ENCODE data around the gene HOXA4. TPM values are rescaled to one million over a fixed set of nuclear protein-coding genes. Genes with fewer than 3 reads are reported as not detected.

HOXA4 gene
- total and polyA plus RNA-seq, 2 donors (not counting 1 experiment from before 2014, with no cell fraction given) = 0.33 to 3.6 TPM

DNA sequence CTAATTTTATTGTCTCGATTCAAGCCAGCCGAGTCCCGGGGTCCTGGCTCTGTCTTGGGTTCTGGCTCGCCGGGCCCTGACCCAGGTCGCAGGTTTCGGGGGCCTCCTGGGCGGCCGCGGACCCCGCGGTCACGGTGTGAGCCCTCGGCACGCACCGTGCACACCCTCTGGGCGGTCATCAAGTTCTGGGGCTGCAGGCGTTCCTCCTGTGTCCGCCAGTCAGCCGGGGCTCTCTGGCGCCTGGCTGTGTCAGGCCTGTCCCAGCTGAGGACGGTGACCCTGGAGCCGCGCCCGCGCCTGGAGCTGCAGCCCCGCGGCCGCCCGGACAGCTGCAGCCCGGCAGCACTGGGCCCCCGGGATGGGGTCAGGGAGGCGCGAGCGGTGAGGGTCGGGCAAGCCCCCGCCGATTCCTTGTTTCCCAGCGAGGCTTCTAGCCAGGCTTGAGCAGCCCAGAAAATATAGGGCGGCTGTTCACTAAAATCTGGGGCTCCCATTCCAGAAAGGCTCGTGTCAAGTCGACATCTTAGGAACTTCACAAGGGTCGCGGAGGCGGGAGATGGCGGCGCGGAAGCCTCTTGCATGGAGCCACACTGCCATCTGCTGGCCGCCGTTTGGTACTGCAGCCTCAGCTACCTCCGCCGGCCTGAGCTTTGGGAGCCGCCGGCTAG lies 30.1 kb upstream of the HOXA4 start:
- Histone ChIP-seq H3K27ac (ENCODE audit: insufficient read depth, low read length) (no peak overlapping the region), H3K27me3 (ENCODE audit: control insufficient read depth, insufficient read depth, low read length) (peaks cover 23% of the 10 kb centered on the region), H3K36me3 (ENCODE audit: control insufficient read depth, insufficient read depth, low read length) (no peaks in the 10 kb centered on the region), H3K4me2 (ENCODE audit: extremely low read depth, insufficient read depth, low read length) (peak overlapping the region; percentile 75), H3K4me1 (ENCODE audit: control insufficient read depth, extremely low read depth, insufficient read depth, low read length) (no peaks in the 10 kb centered on the region), H3K9ac (ENCODE audit: insufficient read depth, low read length) (peak overlapping the region; percentile 33), H2AFZ (ENCODE audit: low read length) (peak overlapping the region; percentile 75), H3K9me3 (ENCODE audit: control insufficient read depth, insufficient read depth, low read depth, low read length) (no peaks in the 10 kb centered on the region), H4K20me1 (ENCODE audit: control insufficient read depth, extremely low read depth, insufficient read depth, low read length) (no peaks in the 10 kb centered on the region), H3K79me2 (ENCODE audit: control insufficient read depth, insufficient read depth, low read length) (no peaks in the 10 kb centered on the region), H3K4me3 (replicated peaks in 1 of 4; ENCODE audit: control extremely low read depth in 1 of 4, insufficient read depth in 1 of 4, low read depth in 3 of 4, low read length in 4 of 4) (peak overlapping the region; percentile 39 to 74 (median 54))
- TF ChIP-seq, protein P1, sequence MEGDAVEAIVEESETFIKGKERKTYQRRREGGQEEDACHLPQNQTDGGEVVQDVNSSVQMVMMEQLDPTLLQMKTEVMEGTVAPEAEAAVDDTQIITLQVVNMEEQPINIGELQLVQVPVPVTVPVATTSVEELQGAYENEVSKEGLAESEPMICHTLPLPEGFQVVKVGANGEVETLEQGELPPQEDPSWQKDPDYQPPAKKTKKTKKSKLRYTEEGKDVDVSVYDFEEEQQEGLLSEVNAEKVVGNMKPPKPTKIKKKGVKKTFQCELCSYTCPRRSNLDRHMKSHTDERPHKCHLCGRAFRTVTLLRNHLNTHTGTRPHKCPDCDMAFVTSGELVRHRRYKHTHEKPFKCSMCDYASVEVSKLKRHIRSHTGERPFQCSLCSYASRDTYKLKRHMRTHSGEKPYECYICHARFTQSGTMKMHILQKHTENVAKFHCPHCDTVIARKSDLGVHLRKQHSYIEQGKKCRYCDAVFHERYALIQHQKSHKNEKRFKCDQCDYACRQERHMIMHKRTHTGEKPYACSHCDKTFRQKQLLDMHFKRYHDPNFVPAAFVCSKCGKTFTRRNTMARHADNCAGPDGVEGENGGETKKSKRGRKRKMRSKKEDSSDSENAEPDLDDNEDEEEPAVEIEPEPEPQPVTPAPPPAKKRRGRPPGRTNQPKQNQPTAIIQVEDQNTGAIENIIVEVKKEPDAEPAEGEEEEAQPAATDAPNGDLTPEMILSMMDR (conservative IDR thresholded peaks at IDR 0.05 in 1 of 2, IDR thresholded peaks at IDR 0.05 in 1 of 2; ENCODE audit: low read depth in 1 of 2, low read length in 2 of 2) = peak; percentile 79 to 84
- TF ChIP-seq EZH2 (IDR thresholded peaks at IDR 0.05; ENCODE audit: low read length, missing control alignments) = no peak
- DNase-seq (ENCODE audit: low read depth in 2 of 2) = peak; percentile 55 to 84

DNA sequence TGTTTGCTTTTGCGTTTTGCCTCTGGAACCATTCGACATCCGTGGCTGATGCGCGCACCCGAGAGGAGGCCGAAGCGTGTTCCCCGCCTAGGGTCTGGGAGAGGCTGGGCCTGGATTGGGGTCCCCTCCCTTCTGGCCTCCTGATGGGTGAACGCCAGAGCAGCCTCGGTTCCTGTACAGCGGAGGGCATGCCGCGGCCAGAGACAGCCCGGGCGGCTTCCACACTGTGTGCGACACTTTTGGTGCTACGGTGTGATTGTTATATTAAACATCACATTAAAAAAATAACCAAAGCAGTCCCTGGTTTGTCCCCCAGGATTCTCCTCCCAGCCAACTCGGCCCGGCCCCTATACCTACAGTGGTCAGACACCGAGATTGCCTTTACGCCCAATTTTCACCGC lies 29.6 kb upstream of the HOXA4 start:
- Histone ChIP-seq H3K4me3 (replicated peaks in 1 of 4; ENCODE audit: control extremely low read depth in 1 of 4, insufficient read depth in 1 of 4, low read depth in 3 of 4, low read length in 4 of 4) (peak overlapping the region in 1 of 4 experiments; percentile 74), H3K27me3 (ENCODE audit: control insufficient read depth, insufficient read depth, low read length) (peaks cover 18% of the 10 kb centered on the region), H3K27ac (ENCODE audit: insufficient read depth, low read length) (no peak overlapping the region)

DNA sequence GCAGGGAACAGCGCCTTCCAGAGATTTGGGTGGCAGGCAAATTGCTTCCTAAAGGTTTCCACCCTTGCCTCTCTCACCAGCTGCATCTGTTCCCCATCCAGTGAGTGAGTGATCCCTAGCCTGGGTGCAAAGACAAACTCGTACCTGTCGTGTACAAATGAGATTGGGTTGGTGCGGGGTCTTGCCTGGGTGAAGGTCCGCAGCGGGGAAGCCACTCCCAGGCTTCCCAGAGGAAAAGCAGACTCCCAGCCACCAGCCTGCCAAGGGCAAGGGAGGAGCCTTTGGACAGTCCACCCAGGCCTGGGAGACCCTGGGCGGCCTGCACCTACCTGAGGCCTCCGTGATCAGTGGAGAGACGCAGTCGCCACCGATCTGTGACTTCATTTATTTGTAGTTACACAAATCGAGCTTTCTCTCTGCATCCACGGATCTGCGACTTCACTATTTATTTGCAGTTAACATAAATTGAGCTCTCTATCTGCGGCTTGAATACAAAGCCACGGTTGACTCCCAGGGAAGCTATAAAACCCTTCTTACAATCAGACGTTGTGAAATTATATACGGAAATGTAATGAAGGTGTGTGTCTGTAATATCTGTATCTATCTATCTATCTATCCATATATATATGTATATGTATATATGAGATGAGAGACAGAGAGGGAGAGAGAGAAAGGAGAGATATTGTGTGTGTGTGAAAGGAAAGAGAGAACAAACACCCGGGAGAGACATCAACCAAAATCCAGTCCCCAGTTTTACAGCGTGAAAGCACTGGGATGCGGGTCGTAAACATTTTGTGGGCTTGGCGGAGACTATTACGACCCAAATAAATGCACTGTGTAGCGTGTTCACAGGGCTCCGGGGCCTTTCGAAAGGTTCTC lies 28.9 kb upstream of the HOXA4 start:
- H3K79me2 ChIP-seq (ENCODE audit: control insufficient read depth, insufficient read depth, low read length) = no peaks in the 10 kb centered on the region
- H2AFZ ChIP-seq (ENCODE audit: low read length) = no peak overlapping the region
- peaks cover 11% of the 10 kb centered on the region for H3K27me3 ChIP-seq (ENCODE audit: control insufficient read depth, insufficient read depth, low read length)
- no peak overlapping the region for H3K9ac ChIP-seq (ENCODE audit: insufficient read depth, low read length)
- H3K4me1 ChIP-seq (ENCODE audit: control insufficient read depth, extremely low read depth, insufficient read depth, low read length) = peaks cover 4% of the 10 kb centered on the region
- TF ChIP-seq, protein P1 (conservative IDR thresholded peaks at IDR 0.05 in 1 of 2, IDR thresholded peaks at IDR 0.05 in 1 of 2; ENCODE audit: low read depth in 1 of 2, low read length in 2 of 2) = no peak
- no peak for TF ChIP-seq EZH2 (IDR thresholded peaks at IDR 0.05; ENCODE audit: low read length, missing control alignments)
- no peak overlapping the region for H3K27ac ChIP-seq (ENCODE audit: insufficient read depth, low read length)
- DNase-seq (ENCODE audit: low read depth in 2 of 2) = no peak
- no peak overlapping the region for H3K4me2 ChIP-seq (ENCODE audit: extremely low read depth, insufficient read depth, low read length)
- no peak overlapping the region for H3K4me3 ChIP-seq (replicated peaks in 1 of 4; ENCODE audit: control extremely low read depth in 1 of 4, insufficient read depth in 1 of 4, low read depth in 3 of 4, low read length in 4 of 4)
- no peaks in the 10 kb centered on the region for H4K20me1 ChIP-seq (ENCODE audit: control insufficient read depth, extremely low read depth, insufficient read depth, low read length)
- no peaks in the 10 kb centered on the region for H3K9me3 ChIP-seq (ENCODE audit: control insufficient read depth, insufficient read depth, low read depth, low read length)
- H3K36me3 ChIP-seq (ENCODE audit: control insufficient read depth, insufficient read depth, low read length) = no peaks in the 10 kb centered on the region

More for the DNA sequence above, 29.6 kb upstream of the HOXA4 start:
- Histone ChIP-seq H3K4me1 (ENCODE audit: control insufficient read depth, extremely low read depth, insufficient read depth, low read length) (peaks cover 4% of the 10 kb centered on the region), H3K36me3 (ENCODE audit: control insufficient read depth, insufficient read depth, low read length) (no peaks in the 10 kb centered on the region), H3K4me2 (ENCODE audit: extremely low read depth, insufficient read depth, low read length) (peak overlapping the region; percentile 75), H3K9ac (ENCODE audit: insufficient read depth, low read length) (no peak overlapping the region), H2AFZ (ENCODE audit: low read length) (peak overlapping the region; percentile 44), H4K20me1 (ENCODE audit: control insufficient read depth, extremely low read depth, insufficient read depth, low read length) (no peaks in the 10 kb centered on the region), H3K79me2 (ENCODE audit: control insufficient read depth, insufficient read depth, low read length) (no peaks in the 10 kb centered on the region), H3K9me3 (ENCODE audit: control insufficient read depth, insufficient read depth, low read depth, low read length) (no peaks in the 10 kb centered on the region)
- DNase-seq (ENCODE audit: low read depth in 2 of 2) = no peak
- TF ChIP-seq, protein P1 (conservative IDR thresholded peaks at IDR 0.05 in 1 of 2, IDR thresholded peaks at IDR 0.05 in 1 of 2; ENCODE audit: low read depth in 1 of 2, low read length in 2 of 2) = no peak
- no peak for TF ChIP-seq EZH2 (IDR thresholded peaks at IDR 0.05; ENCODE audit: low read length, missing control alignments)

All from fibroblast of lung (primary cell).